Keratinocyte (primary cell): ENCODE measurements around the gene SULT1B1. TPM values are rescaled to one million over a fixed set of nuclear protein-coding genes. Genes with fewer than 3 reads are reported as not detected.
A peak's percentile ranks its signal among the peaks of the same experiment; 100 is the strongest.

Source experiments
- DNase-seq: peaks from one replicate; pipeline ENCODE4 v3.0.0-alpha.2; 2011; ENCODE audit warnings: low read depth, missing footprints, low spot score
- FAIRE-seq: peaks from 2 replicates; lab custom pipeline; 2011; peaks lifted over from hg19 to GRCh38; lab: Jason Lieb, UNC
- H2AFZ ChIP-seq: 2 replicates; pipeline ENCODE4 v1.6.0; 2012; ENCODE audit warnings: low read length, control low read depth, inconsistent platforms; ENCODE audit not compliant: control insufficient read depth
- H3K27ac ChIP-seq: 2 replicates; pipeline ENCODE4 v1.5.1; 2011; ENCODE audit warnings: low read length; ENCODE audit not compliant: control insufficient read depth, insufficient read depth
- H3K27me3 ChIP-seq: 3 replicates; pipeline ENCODE4 v1.6.0; 2011; ENCODE audit warnings: low read length; ENCODE audit not compliant: control insufficient read depth, insufficient read depth; ENCODE audit errors: extremely low read depth
- H3K36me3 ChIP-seq, 2 experiments: 2 replicates in 1 of 2; 3 replicates in 1 of 2; pipeline ENCODE4 v1.5.1; 2011; ENCODE audit warnings: low read length in 2 of 2, mild to moderate bottlenecking in 1 of 2; ENCODE audit not compliant: control insufficient read depth in 2 of 2, insufficient read depth in 2 of 2; ENCODE audit errors: extremely low read depth in 1 of 2
- H3K4me1 ChIP-seq: 3 replicates; pipeline ENCODE4 v1.5.1; 2011; ENCODE audit warnings: low read length; ENCODE audit not compliant: control insufficient read depth, insufficient read depth; ENCODE audit errors: extremely low read depth
- H3K4me2 ChIP-seq: 3 replicates; pipeline ENCODE4 v1.6.0; 2011; ENCODE audit warnings: low read depth, low read length; ENCODE audit not compliant: control insufficient read depth, insufficient read depth; ENCODE audit errors: extremely low read depth
- H3K4me3 ChIP-seq, 3 experiments: fragments of 200-600 bp in 1 of 3; sonication (generic) in 1 of 3; 2 replicates in 2 of 3; 3 replicates in 1 of 3; pipeline ENCODE4 v1.5.1; 2011 to 2016; ENCODE audit warnings: low read length in 3 of 3, mild to moderate bottlenecking in 3 of 3, control low read depth in 2 of 3, inconsistent platforms in 1 of 3, low read depth in 1 of 3, mixed read lengths in 1 of 3, mixed run types in 1 of 3, moderate library complexity in 1 of 3; ENCODE audit not compliant: control insufficient read depth in 2 of 3, insufficient read depth in 2 of 3; ENCODE audit errors: extremely low read depth in 1 of 3
- H3K79me2 ChIP-seq: 2 replicates; pipeline ENCODE4 v1.6.0; 2012; ENCODE audit warnings: low read length; ENCODE audit not compliant: control insufficient read depth, insufficient read depth
- H3K9ac ChIP-seq: 3 replicates; pipeline ENCODE4 v1.6.0; 2011; ENCODE audit warnings: low read length; ENCODE audit not compliant: control insufficient read depth, insufficient read depth; ENCODE audit errors: extremely low read depth
- H3K9me1 ChIP-seq: 3 replicates; pipeline ENCODE4 v1.6.0; 2011; ENCODE audit warnings: low read length; ENCODE audit not compliant: control insufficient read depth, insufficient read depth; ENCODE audit errors: extremely low read depth
- H3K9me3 ChIP-seq: 2 replicates; pipeline ENCODE4 v1.5.1; 2012; ENCODE audit warnings: low read depth, low read length; ENCODE audit not compliant: control insufficient read depth
- H4K20me1 ChIP-seq: 3 replicates; pipeline ENCODE4 v1.6.0; 2011; ENCODE audit warnings: low read length; ENCODE audit not compliant: control insufficient read depth, insufficient read depth; ENCODE audit errors: extremely low read depth
- CTCF ChIP-seq, 3 experiments: IDR thresholded peaks in 1 of 3; conservative IDR thresholded peaks in 1 of 3; optimal IDR thresholded peaks in 1 of 3; 2 replicates in 2 of 3; 3 replicates in 1 of 3; pipeline versions ENCODE3 to v1.5.1; 2011; ENCODE audit warnings: low read length in 3 of 3, mild to moderate bottlenecking in 3 of 3, moderate library complexity in 2 of 3, control low read depth in 1 of 3, inconsistent platforms in 1 of 3; ENCODE audit not compliant: insufficient read depth in 2 of 3; ENCODE audit errors: extremely low read depth in 1 of 3
- EZH2 ChIP-seq: IDR thresholded peaks from one replicate; pipeline ENCODE4 v1.6.1; 2012; ENCODE audit warnings: inconsistent platforms, mild to moderate bottlenecking, low read length, moderate library complexity
- dilution Hi-C: fragments of 300-500 bp; cut with MboI; formaldehyde crosslinking; loops from one replicate; pipeline ENCODE4 v1.7.0; 2020; ENCODE audit warnings: low sequenced_read_pairs; ENCODE audit not compliant: extremely low pct_ligation_motif_present
- polyA minus RNA-seq, 3 experiments: library from RNA; depleted of rRNA, polyadenylated mRNA; stranded (reverse); fragments of >200 nt; gene quantifications; 1 replicate in 1 of 3; 2 replicates in 1 of 3; 3 replicates in 1 of 3; pipeline ENCODE4 v1.2.3, GENCODE V29; 2011
- polyA plus RNA-seq, 5 experiments: library from polyadenylated mRNA; depleted of rRNA in 3 of 5; stranded (reverse) in 3 of 5; stranded (forward) in 1 of 5; unstranded in 1 of 5; fragments of >200 nt; gene quantifications; 1 replicate in 1 of 5; 2 replicates in 3 of 5; 3 replicates in 1 of 5; pipeline versions ENCODE4 v1.2.1 to v1.2.3, GENCODE V29; 2011 to 2012; ENCODE audit warnings: missing spikeins in 2 of 5, low read depth in 1 of 5, low replicate concordance in 1 of 5

SULT1B1 gene
- polyA plus RNA-seq (0.28 to 0.57 TPM (median 0.39 TPM) in 3 replicates), polyA minus RNA-seq (0.16 to 0.64 TPM (median 0.20 TPM) in 3 replicates)
- not detected for polyA plus RNA-seq (2011; ENCODE audit: low read depth)
- polyA plus RNA-seq (2011; cell fraction: cytosol; rRNA removed): 0.26 and 0.32 TPM in 2 replicates
- 0.29 and 0.50 TPM in 2 replicates for polyA plus RNA-seq (2011; cell fraction: nucleus; rRNA removed)
- 0.03 and 0.64 TPM in 2 replicates for polyA plus RNA-seq (2012; ENCODE audit: low replicate concordance)
- polyA minus RNA-seq (2011; cell fraction: cytosol; rRNA and poly(A)+ RNA removed): not detected
- polyA minus RNA-seq (2011; cell fraction: nucleus; rRNA and poly(A)+ RNA removed): 0.11 and 0.70 TPM in 2 replicates

GRCh38 chr4:69760455-69760854 lies at the start of gene SULT1B1:
Gene SULT1B1 (minus strand): TSS chr4:69760620. CDS start chr4:69755217, 5,403 bp downstream.
- DNase-seq: no peak
- Histone ChIP-seq H3K4me3 (no peak within 1 kb of the TSS), H3K79me2 (no peaks in the 10 kb centered on the region), H3K4me1 (peaks cover 8% of the 10 kb centered on the region), H3K9me1 (no peaks in the 10 kb centered on the region), H3K27me3 (no peaks in the 10 kb centered on the region), H3K9me3 (no peaks in the 10 kb centered on the region), H2AFZ (peak within 1 kb of the TSS; percentile 93), H3K4me2 (no peak within 1 kb of the TSS), H3K9ac (no peak within 1 kb of the TSS), H3K27ac (no peak within 1 kb of the TSS), H3K36me3 (no peaks in the 10 kb centered on the region), H4K20me1 (no peaks in the 10 kb centered on the region)
- dilution Hi-C loops: no loop called here
- TF ChIP-seq CTCF (optimal IDR thresholded peaks at IDR 0.05 in 1 of 3, IDR thresholded peaks at IDR 0.05 in 1 of 3, conservative IDR thresholded peaks at IDR 0.05 in 1 of 3; ENCODE audit: extremely low read depth in 1 of 3, insufficient read depth in 2 of 3, low read length in 3 of 3): no peak
- TF ChIP-seq EZH2: no peak
- FAIRE-seq: peak; percentile 71

GRCh38 chr4:69800599-69800998 lies 40.2 kb upstream of the SULT1B1 start:
- no peak for DNase-seq
- H3K4me1 ChIP-seq: no peaks in the 10 kb centered on the region
- H3K36me3 ChIP-seq: no peaks in the 10 kb centered on the region
- H2AFZ ChIP-seq: peak overlapping the region; percentile 27
- no peaks in the 10 kb centered on the region for H3K79me2 ChIP-seq
- H3K4me3 ChIP-seq: no peak overlapping the region
- H3K27ac ChIP-seq: no peak overlapping the region
- FAIRE-seq: peak; percentile 17
- H3K9ac ChIP-seq: no peak overlapping the region
- dilution Hi-C loops: no loop called here
- no peaks in the 10 kb centered on the region for H4K20me1 ChIP-seq
- no peak for TF ChIP-seq CTCF (optimal IDR thresholded peaks at IDR 0.05 in 1 of 3, IDR thresholded peaks at IDR 0.05 in 1 of 3, conservative IDR thresholded peaks at IDR 0.05 in 1 of 3; ENCODE audit: extremely low read depth in 1 of 3, insufficient read depth in 2 of 3, low read length in 3 of 3)
- TF ChIP-seq EZH2: no peak
- H3K9me3 ChIP-seq: no peaks in the 10 kb centered on the region
- H3K4me2 ChIP-seq: no peak overlapping the region
- no peaks in the 10 kb centered on the region for H3K27me3 ChIP-seq
- no peaks in the 10 kb centered on the region for H3K9me1 ChIP-seq
